ENCODE results near the gene BRINP2. TPM values are rescaled to one million over a fixed set of nuclear protein-coding genes. Genes with fewer than 3 reads are reported as not detected.

BRINP2 gene
- polyA plus RNA-seq, 2 of the 4 experiments (the other 2 are of a cell fraction), result 0.04 to 0.09 TPM

DNA sequence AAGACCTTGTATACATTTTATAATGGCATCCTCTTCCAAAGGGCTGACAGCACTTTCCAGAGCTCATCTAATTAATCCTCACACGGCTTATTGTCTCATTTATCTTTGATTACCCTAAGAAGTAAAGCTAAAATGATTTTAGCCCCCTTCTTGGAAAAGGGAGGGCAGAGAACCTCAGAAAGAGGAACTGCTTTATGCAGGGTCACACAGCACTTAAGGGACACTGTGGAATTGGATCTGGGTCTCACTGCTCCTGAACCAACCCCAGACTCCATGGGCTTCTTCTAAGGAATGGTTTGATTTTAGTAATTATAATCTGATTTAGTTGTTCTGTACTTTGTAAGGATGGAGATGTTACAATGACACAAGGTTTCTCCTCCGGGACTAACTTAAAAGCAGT lies 3.2 kb downstream of the BRINP2 start:
- no peak for FAIRE-seq
- H3K9me3 ChIP-seq, result no peaks in the 10 kb centered on the region
- H3K4me2 ChIP-seq, result no peak overlapping the region
- CTCF ChIA-PET, result no interaction called here
- ATAC-seq, result no peak
- H3K4me3 ChIP-seq, result no peak overlapping the region
- no peak for DNase-seq (ENCODE audit: low read depth in 1 of 2, low spot score in 1 of 2)
- no peak for TF ChIP-seq CTCF (IDR thresholded peaks at IDR 0.05)
- no peak for TF ChIP-seq NR3C1 (IDR thresholded peaks at IDR 0.05)
- no peak for TF ChIP-seq MAZ (IDR thresholded peaks at IDR 0.05; ENCODE audit: borderline replicate concordance, low read depth, low read length)
- TF ChIP-seq HOXA7 (CRISPR knock-in tag; IDR thresholded peaks at IDR 0.05), result no peak
- TF ChIP-seq, protein P1, sequence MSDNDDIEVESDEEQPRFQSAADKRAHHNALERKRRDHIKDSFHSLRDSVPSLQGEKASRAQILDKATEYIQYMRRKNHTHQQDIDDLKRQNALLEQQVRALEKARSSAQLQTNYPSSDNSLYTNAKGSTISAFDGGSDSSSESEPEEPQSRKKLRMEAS (IDR thresholded peaks at IDR 0.05), result no peak
- no peak for TF ChIP-seq CHD2 (IDR thresholded peaks at IDR 0.05; ENCODE audit: low read length, partially characterized antibody)
- no peak for TF ChIP-seq EP300 (IDR thresholded peaks at IDR 0.05)
- TF ChIP-seq POLR2AphosphoS2 (conservative IDR thresholded peaks at IDR 0.05; ENCODE audit: low read length), result no peak
- no peak for TF ChIP-seq NPAS2 (CRISPR knock-in tag; IDR thresholded peaks at IDR 0.05; ENCODE audit: borderline replicate concordance)
- no peak for TF ChIP-seq EHF (CRISPR knock-in tag; IDR thresholded peaks at IDR 0.05)
- no peak for TF ChIP-seq RAD21 (conservative IDR thresholded peaks at IDR 0.05 in 1 of 2, IDR thresholded peaks at IDR 0.05 in 1 of 2)
- TF ChIP-seq HES2 (IDR thresholded peaks at IDR 0.05), result no peak
- TF ChIP-seq, protein P2, sequence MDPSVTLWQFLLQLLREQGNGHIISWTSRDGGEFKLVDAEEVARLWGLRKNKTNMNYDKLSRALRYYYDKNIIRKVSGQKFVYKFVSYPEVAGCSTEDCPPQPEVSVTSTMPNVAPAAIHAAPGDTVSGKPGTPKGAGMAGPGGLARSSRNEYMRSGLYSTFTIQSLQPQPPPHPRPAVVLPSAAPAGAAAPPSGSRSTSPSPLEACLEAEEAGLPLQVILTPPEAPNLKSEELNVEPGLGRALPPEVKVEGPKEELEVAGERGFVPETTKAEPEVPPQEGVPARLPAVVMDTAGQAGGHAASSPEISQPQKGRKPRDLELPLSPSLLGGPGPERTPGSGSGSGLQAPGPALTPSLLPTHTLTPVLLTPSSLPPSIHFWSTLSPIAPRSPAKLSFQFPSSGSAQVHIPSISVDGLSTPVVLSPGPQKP (IDR thresholded peaks at IDR 0.05; ENCODE audit: low read depth, low read length), result no peak
- no peak for TF ChIP-seq CBX2 (IDR thresholded peaks at IDR 0.05; ENCODE audit: borderline replicate concordance, low read depth)
- H3K4me1 ChIP-seq, result peaks cover 7% of the 10 kb centered on the region; the same call in 1 of the 3 replicates
- WGBS (ENCODE audit: missing lambda C conversion rate), result 33% methylated on average over 2 of the region's 2 CpGs
- POLR2A ChIA-PET, result no interaction called here
- no peak overlapping the region for H3K27ac ChIP-seq

GRCh38 chr1:177174921-177175634 lies 4.3 kb downstream of the BRINP2 start:
- ATAC-seq (no peak), FAIRE-seq (no peak), DNase-seq (ENCODE audit: low read depth in 1 of 2, low spot score in 1 of 2) (no peak)
- TF ChIP-seq NFE2L2 (conservative IDR thresholded peaks at IDR 0.05; ENCODE audit: low read length) (no peak), RCOR1 (IDR thresholded peaks at IDR 0.05; ENCODE audit: low read depth, low read length) (no peak), CBX8 (IDR thresholded peaks at IDR 0.05) (no peak), HES2 (IDR thresholded peaks at IDR 0.05) (no peak), CEBPB (IDR thresholded peaks at IDR 0.05) (no peak), FOSB (CRISPR knock-in tag; IDR thresholded peaks at IDR 0.05) (no peak), ZNF302 (CRISPR knock-in tag; IDR thresholded peaks at IDR 0.05) (no peak)
- Histone ChIP-seq H3K4me2 (no peak overlapping the region), H3K27ac (no peak overlapping the region), H3K4me1 (peaks cover 7% of the 10 kb centered on the region; the same call in 1 of the 3 replicates), H3K9me3 (no peaks in the 10 kb centered on the region), H3K4me3 (no peak overlapping the region)
- whole genome bisulfite sequencing (ENCODE audit: missing lambda C conversion rate), result 33% methylated on average over 6 of the region's 6 CpGs
- ChIA-PET CTCF (interaction anchor here (0.6 to 1.4 kb wide), 2 partner anchors 33 to 277 kb away, joined by 3 to 4 read pairs; no protein-coding TSS in a partner anchor), POLR2A (no interaction called here)

Data from A549 (cell line).